ENCODE measurements around the gene DLG1.

Gene DLG1

DNA sequence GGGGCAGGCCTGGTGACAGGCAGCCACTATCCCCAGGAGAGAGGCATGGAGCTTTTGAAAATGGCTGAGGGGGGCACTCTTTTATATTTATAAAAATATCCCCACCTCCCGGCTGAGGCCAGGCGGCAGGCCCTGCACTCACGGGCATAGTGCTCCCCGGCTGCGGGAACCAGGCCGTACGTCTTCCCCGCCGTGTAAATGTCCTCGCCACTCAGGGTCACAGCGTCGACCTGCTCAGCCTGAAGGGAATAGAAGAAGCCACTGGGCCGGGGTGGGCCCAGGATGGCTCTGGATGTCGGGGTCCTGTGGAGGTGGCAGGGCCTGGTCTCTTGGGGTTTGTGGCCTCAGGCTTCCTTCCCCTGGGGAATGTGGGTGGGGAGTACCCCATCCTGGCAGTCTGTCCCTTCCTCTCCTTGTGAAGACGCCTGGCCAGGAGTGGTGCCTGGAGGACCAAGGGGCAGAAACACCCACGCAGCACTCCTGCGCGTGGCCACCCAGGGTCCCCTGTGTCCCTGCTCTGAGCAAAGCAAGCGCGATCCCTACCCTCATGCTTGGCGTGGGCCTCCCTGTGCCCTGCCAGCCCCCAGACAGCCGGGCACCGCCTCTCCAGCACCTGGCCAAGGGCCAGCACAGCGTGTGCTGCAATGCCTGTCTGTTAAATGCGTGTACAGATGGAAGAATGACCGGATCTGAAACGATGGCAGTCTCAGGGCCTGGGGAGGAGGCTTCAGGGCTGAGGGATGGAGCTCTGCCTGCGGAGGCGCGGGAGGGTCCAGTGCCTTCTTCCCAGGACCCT, 287.7 kb downstream of the DLG1 start:
- DNase-seq (ENCODE audit: low read depth, low spot score), result no peak
- no peak overlapping the region for H3K4me3 ChIP-seq (ENCODE audit: low read depth, low read length)
- in situ Hi-C loops (cut with HindIII; ENCODE audit: low sequenced_read_pairs), result no loop called here
- TF ChIP-seq, protein P1, sequence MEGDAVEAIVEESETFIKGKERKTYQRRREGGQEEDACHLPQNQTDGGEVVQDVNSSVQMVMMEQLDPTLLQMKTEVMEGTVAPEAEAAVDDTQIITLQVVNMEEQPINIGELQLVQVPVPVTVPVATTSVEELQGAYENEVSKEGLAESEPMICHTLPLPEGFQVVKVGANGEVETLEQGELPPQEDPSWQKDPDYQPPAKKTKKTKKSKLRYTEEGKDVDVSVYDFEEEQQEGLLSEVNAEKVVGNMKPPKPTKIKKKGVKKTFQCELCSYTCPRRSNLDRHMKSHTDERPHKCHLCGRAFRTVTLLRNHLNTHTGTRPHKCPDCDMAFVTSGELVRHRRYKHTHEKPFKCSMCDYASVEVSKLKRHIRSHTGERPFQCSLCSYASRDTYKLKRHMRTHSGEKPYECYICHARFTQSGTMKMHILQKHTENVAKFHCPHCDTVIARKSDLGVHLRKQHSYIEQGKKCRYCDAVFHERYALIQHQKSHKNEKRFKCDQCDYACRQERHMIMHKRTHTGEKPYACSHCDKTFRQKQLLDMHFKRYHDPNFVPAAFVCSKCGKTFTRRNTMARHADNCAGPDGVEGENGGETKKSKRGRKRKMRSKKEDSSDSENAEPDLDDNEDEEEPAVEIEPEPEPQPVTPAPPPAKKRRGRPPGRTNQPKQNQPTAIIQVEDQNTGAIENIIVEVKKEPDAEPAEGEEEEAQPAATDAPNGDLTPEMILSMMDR (IDR thresholded peaks at IDR 0.05; ENCODE audit: low read depth, low read length), result no peak

DNA sequence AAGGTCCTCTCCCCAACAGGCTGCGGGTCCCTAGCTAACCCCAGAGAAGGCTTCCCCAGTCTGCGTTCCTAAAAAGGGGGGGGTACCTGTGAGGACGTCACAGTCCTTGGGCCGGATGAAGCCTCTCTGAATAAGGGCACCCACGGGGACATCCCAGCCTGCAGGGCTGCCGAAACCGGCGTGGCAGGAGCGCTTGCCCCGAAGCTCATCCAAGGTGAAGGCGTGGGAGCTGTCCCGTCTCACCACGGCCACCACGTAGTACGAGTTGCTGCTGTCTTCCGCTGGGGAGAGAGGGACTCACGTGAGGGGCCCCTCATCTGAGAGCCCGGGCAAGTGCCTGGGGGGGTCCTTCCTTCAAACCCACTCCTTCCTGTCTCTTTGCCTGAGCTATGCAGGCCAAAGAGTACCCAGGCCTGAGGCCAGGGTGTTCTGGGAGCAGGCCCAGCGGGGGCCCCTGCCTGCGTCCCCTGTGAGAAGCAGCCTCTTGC, 288.8 kb downstream of the DLG1 start:
- no peak overlapping the region for H3K4me3 ChIP-seq (ENCODE audit: low read depth, low read length)
- TF ChIP-seq, protein P1 (IDR thresholded peaks at IDR 0.05; ENCODE audit: low read depth, low read length), result no peak
- in situ Hi-C loops (cut with HindIII; ENCODE audit: low sequenced_read_pairs), result no loop called here
- DNase-seq (ENCODE audit: low read depth, low spot score), result no peak

DNA sequence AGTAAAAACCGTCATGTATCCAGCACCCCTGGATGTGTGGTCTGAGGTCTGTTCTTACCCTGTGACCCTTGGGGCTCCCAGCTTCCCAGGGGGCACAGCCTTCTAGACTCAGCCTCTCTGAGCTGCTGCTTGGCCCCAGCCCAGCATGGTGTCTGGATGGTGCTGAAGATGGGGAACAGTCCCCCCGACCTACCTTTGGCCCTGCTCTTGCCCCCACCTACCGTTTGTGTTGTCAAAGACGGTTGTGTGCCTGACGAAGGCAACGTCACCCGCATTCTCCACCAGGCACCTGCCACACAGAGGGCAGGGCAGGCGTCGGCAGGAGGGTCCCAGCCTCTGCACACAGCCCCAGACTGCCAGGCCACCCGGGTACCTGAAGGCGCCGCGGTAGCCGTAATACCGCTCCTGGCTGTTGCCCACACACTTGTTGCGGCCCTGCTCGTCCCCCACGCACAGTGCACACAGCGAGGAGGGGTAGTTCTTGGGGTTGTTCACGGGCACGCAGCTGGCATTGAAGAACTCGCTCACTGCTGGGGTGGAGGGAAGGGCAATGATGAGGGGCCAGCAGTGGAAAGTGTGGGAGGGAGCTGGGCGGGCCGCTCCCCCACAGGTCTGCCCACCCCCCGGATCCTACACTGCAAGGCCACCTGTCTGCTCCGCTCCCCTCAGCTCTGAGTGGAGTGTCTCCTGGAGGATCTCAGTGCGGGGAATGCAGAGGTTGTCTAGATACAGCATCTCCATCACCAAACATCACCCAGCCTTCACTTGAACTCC, 289.8 kb downstream of the DLG1 start:
- no peak overlapping the region for H3K4me3 ChIP-seq (ENCODE audit: low read depth, low read length)
- TF ChIP-seq, protein P1 (IDR thresholded peaks at IDR 0.05; ENCODE audit: low read depth, low read length), result no peak
- no peak for DNase-seq (ENCODE audit: low read depth, low spot score)
- in situ Hi-C loops (cut with HindIII; ENCODE audit: low sequenced_read_pairs), result no loop called here

DNA sequence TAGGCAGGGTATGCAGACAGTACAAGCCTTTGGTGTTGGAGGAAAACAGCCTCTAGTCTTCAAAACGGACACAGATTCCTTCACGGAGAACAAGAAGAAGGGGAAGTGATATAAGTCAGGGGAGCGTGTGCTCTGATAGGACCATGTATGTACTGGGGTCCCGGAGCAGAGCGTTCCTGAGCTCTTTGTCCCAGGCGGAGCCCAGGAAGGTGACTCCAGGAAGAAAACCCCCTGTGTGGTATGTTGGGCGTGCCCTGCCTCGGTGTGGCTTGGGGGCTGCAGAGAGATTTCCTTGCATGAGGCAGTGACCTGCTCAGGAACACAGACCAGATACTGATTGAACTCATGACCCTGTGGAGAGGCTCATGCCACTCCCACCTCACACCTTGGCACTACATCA, 290.5 kb downstream of the DLG1 start:
- TF ChIP-seq, protein P1 (IDR thresholded peaks at IDR 0.05; ENCODE audit: low read depth, low read length), result no peak
- in situ Hi-C loops (cut with HindIII; ENCODE audit: low sequenced_read_pairs), result no loop called here
- no peak overlapping the region for H3K4me3 ChIP-seq (ENCODE audit: low read depth, low read length)
- no peak for DNase-seq (ENCODE audit: low read depth, low spot score)

DNA sequence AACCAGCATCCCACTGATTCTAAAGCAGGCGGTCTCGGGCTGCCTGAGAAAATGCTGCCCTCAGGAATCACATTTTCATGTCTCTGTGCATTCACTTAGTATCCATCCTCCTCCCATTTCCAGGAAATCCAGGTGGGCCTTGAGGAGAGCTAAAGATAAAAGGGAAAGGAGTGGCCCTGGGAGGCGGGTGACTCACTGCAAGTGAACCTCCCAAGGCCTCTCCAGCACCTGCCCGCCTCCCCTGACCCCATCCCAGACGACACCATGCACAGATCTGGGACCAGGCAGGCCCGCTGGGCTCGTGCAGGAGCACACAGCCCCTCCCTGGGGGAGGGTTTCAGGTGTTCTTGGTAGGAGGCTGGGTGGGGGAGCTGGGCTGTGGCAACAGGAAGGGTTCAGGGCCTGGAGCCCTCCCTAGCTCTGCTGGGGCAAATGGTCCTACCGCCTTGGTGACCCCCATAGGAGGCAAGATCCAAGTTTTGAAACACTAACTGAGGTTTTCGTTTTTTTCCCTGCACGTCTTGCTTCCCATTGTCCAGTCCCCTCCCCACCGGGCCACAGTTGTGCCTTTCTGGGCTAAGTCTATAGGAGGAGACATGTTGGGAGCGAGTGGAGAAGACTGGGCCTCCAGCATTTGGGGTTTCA, 291.0 kb downstream of the DLG1 start:
- no peak overlapping the region for H3K4me3 ChIP-seq (ENCODE audit: low read depth, low read length)
- DNase-seq (ENCODE audit: low read depth, low spot score), result no peak
- TF ChIP-seq, protein P1 (IDR thresholded peaks at IDR 0.05; ENCODE audit: low read depth, low read length), result no peak
- in situ Hi-C loops (cut with HindIII; ENCODE audit: low sequenced_read_pairs), result no loop called here

DNA sequence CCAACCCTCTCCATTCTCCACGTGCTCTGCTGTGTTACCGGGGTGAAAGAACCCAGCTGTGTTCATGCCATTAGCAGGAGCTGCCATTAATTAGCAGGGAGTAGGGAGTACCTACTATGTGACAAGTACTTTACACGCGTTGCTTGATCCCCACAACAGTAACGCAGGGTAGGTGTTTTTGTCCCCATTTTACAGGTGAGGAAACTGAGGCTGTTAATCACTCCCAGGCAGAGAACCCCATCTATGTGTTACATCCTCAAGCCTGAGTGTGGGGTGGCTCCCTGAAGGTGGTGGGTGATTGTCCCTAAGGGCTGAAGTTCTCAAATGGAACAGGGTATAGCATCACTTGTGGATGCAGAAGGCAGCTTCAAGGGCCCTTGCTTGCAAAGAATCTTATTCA, 291.6 kb downstream of the DLG1 start:
- no peak for DNase-seq (ENCODE audit: low read depth, low spot score)
- in situ Hi-C loops (cut with HindIII; ENCODE audit: low sequenced_read_pairs), result no loop called here
- TF ChIP-seq, protein P1 (IDR thresholded peaks at IDR 0.05; ENCODE audit: low read depth, low read length), result no peak
- no peak overlapping the region for H3K4me3 ChIP-seq (ENCODE audit: low read depth, low read length)
